HG03159 (cell line): Measurements from ENCODE around the gene COBL.

ENCODE experiments used
- ATAC-seq: cut with Tn5 transposase; IDR thresholded peaks from one replicate; pipeline ENCODE4 v1.9.1; 2021; ENCODE audit warnings: mild to moderate bottlenecking, moderate library complexity; ENCODE audit not compliant: unreplicated experiment

The COBL gene

GRCh38 chr7:51326656-51327286, 10.2 kb upstream of the COBL start:
- ATAC-seq, result no peak

DNA sequence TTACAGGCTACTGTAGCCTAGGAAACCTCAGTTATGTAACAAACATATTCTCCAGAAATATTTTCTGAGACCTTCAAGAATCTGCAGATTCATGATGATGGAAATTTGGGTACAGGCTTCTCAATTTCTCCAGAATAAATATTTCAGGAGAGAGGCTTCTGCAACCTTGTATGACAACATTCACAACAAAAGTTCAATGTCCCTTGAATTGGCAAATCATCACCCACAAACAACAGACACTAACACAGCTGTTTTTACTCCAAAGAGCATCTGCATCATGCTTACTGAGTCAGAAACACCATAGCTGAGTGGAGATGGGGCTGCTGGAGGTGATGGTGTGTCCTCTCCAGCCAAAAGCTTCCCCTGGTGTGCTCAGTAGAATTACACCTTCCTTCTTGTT, 9.3 kb upstream of the COBL start:
- ATAC-seq, result no peak

DNA sequence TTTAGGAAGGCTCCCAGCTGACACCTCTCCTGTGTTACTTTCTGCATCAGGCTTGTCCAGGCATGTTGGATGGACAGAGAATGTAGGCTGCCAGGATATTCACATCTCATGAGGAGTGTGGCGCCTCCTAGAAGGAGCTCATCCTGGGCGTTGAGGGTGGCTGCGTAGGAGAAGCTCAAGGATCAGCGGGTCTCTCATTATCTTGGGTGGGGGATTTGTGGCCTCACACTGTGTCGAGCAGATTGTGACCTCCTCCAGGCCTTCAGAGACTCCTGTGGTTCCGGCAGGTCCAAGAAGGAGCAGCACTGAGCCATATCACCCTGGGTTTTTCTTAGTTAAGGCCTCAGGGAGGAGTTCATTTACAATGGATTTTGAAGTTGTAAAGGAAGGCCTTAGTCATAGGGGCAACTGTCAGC, 8.7 kb upstream of the COBL start:
- ATAC-seq, result no peak

- ATAC-seq, result no peak
These were observed 7.7 kb upstream of the COBL start for GRCh38 chr7:51324206-51324898.

GRCh38 chr7:51321961-51322515, 5.4 kb upstream of the COBL start:
- no peak for ATAC-seq

GRCh38 chr7:51318886-51319579, 2.4 kb upstream of the COBL start:
- no peak for ATAC-seq

- no peak for ATAC-seq
These were observed 1.4 kb upstream of the COBL start for GRCh38 chr7:51318001-51318400.

DNA sequence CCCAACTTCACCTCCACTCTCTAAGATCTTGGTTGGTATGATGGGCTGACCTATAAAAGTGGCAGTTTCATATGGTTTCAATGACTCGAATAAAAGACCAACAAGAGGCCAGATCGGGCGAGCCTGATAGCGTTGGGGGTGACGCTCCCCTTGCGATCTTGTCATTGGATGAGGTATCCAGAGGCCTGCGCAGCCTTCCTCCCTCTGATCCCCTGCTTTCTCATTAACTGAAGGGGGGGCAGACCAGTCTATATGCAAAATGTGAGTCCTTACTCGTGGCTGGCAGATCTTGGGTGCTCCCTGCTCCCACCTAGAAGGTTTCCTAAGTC, 937 bp upstream of the COBL start:
- no peak for ATAC-seq

- no peak for ATAC-seq
These were observed 345 bp downstream of the COBL start for GRCh38 chr7:51316262-51316665.

DNA sequence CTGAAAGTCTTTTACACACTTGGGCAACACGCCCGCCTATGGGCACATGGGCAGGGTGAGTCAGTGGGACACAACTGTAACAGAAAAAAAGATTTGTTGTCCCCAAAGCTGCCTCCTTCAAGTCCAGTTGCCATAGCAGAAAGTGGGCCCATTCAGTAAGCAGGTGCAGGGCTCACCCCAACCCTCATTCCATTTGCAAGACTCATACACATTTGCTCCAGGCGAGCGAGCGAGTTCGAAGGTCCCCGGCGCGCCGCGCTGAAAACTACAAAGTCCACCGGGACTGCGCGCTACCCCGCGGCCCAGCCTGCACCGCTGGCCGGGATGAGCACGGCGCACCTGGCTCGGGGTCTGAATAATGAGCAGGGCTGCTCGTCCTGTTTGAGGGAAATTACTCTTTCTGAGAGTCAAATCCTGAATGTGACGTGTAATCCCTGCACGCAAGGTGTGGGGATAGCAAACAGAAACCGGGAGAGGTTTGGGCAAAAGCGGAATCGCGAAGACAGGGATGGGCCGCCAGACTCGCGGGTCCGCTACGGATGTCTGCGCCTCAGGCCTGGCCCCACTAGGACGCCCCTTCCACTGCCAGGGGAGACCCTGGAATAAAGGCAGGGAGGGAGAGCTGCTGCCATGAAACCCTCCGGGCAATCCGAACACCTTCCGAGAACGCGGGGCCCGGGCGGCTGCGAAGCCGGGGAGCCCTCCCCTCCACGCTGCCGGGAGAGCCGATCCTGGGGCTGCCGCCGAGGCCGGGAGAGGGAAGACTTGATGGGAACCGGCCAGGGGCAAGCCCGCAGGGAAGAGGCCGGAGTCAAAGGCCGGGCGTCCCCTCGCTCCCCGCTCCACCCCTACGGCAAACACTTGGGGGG, 982 bp downstream of the COBL start:
- no peak for ATAC-seq

DNA sequence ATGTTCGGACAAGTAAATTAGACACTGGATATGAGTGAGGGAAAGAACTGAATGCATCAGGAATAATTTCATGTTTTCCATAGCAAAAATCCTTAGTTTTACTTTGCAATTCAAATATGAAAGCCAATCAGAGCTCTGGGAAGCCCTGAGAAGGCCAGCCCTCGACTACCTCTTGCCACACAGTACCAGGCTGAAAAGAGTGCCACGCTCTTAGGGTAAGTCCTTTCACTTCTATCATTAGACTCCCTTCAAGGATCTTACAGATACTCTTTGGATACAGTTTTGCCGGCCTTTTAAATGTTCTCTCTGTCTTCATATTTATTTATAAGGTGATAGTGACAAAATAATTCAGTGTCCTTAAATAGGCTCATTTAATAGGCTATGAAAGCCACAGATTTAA, 1.9 kb downstream of the COBL start:
- ATAC-seq, result no peak

- no peak for ATAC-seq
These were observed 2.7 kb downstream of the COBL start for GRCh38 chr7:51313738-51314425.

DNA sequence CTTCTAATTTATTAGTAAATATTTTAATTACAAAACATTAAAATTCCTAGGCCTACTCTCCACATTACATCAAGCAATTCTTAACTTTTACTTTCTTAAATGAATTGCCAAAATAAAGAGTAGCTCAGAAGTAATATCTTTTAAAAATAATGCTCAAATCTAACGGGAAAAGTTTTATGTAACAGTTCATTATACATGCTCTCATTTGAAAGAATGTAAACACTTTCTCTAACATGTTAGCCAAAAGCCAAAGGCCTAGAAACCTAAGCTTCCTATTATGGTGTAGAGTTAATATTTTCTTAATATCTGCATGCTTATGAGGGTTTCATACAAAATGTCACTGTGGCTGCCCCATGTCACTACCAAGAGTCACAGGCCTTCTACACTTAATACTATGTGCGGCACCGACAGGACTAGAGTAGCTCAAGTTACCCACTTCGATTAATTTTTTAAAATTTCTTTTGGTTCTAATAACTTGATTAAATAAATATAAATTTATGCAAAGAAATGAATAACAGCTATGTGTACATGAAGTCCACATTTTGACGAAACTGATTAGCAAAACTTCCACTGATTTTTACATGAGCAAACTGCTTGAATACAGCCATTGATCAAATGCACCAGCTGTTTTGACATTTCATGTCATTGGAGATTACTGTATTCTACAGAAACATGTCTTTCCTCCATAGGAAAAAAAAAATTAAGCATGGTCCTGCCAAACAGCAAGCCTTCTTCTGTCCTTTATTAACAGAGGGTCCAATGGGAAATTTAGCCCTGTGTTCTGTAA, 3.5 kb downstream of the COBL start:
- no peak for ATAC-seq

DNA sequence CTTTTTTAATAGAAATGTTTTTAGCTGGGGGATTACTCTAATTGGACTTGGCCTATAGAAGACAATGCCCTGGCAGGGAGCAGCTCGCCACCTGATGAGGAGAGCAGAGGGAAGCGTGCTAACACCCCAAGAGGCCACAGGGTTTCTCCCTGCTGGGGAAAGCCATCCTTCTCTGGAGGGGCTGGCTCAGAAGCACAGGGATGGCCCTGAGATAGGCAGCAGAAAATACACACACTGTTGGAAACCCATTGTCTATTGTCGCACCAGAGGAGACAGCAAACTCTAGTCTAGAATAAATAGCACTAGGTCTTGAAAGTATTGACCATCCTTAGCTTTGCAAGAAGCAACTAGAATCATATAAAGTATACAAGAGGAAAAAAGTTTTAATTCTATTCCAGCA, 5.4 kb downstream of the COBL start:
- ATAC-seq, result no peak

- no peak for ATAC-seq
These were observed 6.5 kb downstream of the COBL start for GRCh38 chr7:51310131-51310583.

DNA sequence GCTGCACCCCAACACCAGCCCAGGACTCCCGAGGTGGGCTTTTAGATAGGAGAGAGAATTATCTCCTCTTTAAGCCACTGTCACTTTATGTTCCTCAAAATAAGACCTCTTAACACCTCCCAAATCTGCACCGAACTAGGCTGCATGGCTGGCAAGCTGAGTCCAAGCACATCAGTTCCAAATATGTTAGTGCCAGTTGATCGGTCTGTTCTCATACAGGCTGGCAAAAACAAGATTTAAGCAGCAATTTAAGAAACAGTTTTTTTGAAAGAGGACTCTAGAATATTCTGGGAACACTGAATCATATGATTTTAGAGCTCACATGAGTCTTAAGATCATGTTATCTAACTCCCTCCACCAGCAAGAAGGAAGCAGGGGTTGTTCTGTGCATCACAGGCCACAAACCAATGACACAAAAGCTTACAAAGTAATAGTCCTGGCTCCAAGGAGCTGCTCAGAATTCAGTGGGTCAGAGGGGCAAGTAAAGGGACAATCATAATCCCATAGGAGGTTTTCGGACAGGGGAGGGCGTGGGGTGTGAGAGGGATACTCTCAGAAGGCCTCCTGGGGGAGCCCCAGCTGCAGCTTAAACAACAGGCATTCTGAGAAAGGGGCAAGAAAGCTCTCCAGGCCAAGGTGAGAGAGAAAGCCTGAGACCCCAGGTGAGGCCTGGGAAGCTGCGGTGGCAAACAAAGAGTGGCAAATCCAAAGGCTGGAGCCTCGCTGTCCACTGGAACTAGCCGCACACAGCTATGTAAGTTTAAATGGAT, 7.1 kb downstream of the COBL start:
- ATAC-seq, result no peak

DNA sequence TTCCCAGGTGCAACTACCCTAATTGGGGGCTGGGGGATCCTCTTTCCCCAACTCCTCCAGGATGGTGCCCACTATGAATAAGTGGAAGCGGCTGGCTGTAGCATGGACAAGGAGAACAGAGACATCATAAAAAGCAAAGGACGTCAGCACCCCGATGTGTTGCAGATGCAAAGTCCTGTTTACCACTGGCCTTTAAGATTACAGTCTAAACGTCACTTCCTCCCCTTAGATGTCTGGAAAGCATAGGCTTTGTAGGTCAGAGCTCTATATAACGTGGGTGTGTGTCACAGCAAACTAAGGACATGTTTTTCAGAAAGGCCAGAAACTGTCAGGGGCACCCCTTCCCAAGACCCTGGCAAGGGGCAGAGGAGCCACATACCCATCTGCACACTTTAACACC, 7.9 kb downstream of the COBL start:
- ATAC-seq, result no peak

GRCh38 chr7:51308265-51308664, 8.3 kb downstream of the COBL start:
- no peak for ATAC-seq

GRCh38 chr7:51307651-51308210, 8.9 kb downstream of the COBL start:
- ATAC-seq, result no peak
